Activated CD4-positive, alpha-beta T cell treated with anti-CD3 and anti-CD28 coated beads for 36 hours (primary cell): ENCODE results near the gene MYO9A. TPM values are rescaled to one million over a fixed set of nuclear protein-coding genes. Genes with fewer than 3 reads are reported as not detected.

Experiments
- ATAC-seq: fragments of 200-7000 bp; cut with Tn5 transposase; one replicate; pipeline ENCODE4 v1.10.0; 2021; ENCODE audit warnings: mild to moderate bottlenecking, moderate library complexity
- CTCF ChIA-PET: fragments of 350-600 bp; sonication (Branson Sonifier 250); formaldehyde crosslinking; loops from one replicate; lab custom pipeline; 2021; ENCODE audit warnings: antibody characterized with exemption; lab: Charles Lee
- POLR2A ChIA-PET: fragments of 350-600 bp; sonication (Branson Sonifier 250); formaldehyde crosslinking; loops from one replicate; lab custom pipeline; 2021; ENCODE audit warnings: antibody characterized with exemption, inconsistent platforms; lab: Charles Lee
- DNase-seq: peaks from one replicate; pipeline ENCODE4 v3.0.0-alpha.2; 2020
- H3K27ac Mint-ChIP-seq: one replicate; pipeline ENCODE4 v1.8.0; 2021; ENCODE audit warnings: mixed read lengths
- H3K27me3 Mint-ChIP-seq: one replicate; pipeline ENCODE4 v1.8.0; 2021; ENCODE audit warnings: mixed read lengths
- H3K36me3 Mint-ChIP-seq: one replicate; pipeline ENCODE4 v1.8.0; 2021; ENCODE audit warnings: low read depth, mixed read lengths
- H3K4me1 Mint-ChIP-seq: one replicate; pipeline ENCODE4 v1.8.0; 2021; ENCODE audit warnings: mixed read lengths
- H3K4me3 Mint-ChIP-seq: one replicate; pipeline ENCODE4 v1.8.0; 2021; ENCODE audit warnings: mild to moderate bottlenecking, moderate library complexity, mixed read lengths
- H3K9me3 Mint-ChIP-seq: one replicate; pipeline ENCODE4 v1.8.0; 2021; ENCODE audit warnings: low read depth, mixed read lengths
- intact Hi-C, 2 experiments: fragments of 100-400 bp; cut with DNase I in 1 of 2; cut with micrococcal nuclease in 1 of 2; formaldehyde crosslinking; loops; one replicate each; pipeline versions ENCODE4 v1.14.2 to v1.15.1; 2022 to 2024; cut with DNase I, micrococcal nuclease
- total RNA-seq, 2 experiments: library from RNA; stranded (reverse); gene quantifications; one replicate each; pipeline ENCODE4 v1.2.3, GENCODE V29; 2021

The MYO9A gene
- total RNA-seq, 2 experiments from 2014 or later, result 19.0 to 20.3 TPM

DNA sequence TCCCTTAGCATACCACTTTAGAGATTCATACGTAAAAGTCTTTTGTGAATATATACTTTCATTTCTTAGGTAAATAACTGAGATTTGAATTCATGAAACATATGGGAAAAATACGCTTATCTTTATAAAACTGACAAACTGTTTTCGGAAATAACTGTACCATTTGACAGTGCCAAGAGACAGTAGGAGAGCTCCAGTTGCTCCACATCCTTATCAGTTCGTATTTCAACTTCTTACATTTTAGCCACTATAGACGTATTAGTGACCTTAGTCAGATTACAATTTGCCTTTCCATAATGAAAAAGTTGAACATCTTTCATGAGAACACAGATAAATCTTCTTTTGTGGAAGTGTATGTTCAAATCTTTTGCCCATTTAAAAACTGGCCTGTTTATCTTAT is 174.1 kb downstream of the MYO9A start:
- ATAC-seq (no peak), DNase-seq (no peak)
- no peaks in the 10 kb centered on the region for H3K36me3 Mint-ChIP-seq
- H3K4me3 Mint-ChIP-seq, result no peak overlapping the region
- H3K27me3 Mint-ChIP-seq, result no peaks in the 10 kb centered on the region
- H3K27ac Mint-ChIP-seq, result no peak overlapping the region
- CTCF ChIA-PET, result no interaction called here
- intact Hi-C loops, result no loop called here
- POLR2A ChIA-PET, result no interaction called here
- H3K9me3 Mint-ChIP-seq, result no peaks in the 10 kb centered on the region
- H3K4me1 Mint-ChIP-seq, result no peaks in the 10 kb centered on the region

DNA sequence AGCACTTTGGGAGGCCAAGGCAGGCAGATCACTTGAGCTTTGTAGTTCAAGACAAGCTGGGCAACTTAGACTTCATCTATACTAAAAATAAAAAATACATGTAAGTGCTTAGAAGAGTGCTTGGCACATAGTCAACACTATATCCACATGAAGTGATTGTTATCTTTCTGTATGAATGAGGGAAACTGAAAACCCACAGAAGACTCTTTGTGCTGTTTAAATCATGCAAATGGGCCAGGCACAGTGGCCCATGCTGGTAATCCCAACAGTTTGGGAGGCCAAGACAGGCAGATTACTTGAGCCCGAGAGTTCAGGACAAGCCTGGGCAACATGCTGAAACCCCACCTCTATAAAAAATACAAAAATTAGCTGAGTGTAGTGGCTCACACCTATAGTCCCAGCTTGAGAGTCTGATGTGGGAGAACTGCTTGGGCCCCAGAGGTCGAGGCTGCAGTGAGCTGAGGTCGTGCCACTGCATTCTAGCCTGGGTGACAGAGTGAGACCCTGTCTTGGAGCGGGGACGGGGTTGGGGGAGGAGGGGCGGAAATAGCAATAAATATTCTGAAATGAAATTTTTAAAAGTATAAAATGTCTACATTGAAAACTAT is 177.9 kb downstream of the MYO9A start:
- H3K36me3 Mint-ChIP-seq, result peaks cover 9% of the 10 kb centered on the region
- POLR2A ChIA-PET, result interaction anchor here (0.6 kb wide), 1 partner anchor 20 kb away, joined by 4 read pairs; no protein-coding TSS in a partner anchor
- no peak for ATAC-seq

DNA sequence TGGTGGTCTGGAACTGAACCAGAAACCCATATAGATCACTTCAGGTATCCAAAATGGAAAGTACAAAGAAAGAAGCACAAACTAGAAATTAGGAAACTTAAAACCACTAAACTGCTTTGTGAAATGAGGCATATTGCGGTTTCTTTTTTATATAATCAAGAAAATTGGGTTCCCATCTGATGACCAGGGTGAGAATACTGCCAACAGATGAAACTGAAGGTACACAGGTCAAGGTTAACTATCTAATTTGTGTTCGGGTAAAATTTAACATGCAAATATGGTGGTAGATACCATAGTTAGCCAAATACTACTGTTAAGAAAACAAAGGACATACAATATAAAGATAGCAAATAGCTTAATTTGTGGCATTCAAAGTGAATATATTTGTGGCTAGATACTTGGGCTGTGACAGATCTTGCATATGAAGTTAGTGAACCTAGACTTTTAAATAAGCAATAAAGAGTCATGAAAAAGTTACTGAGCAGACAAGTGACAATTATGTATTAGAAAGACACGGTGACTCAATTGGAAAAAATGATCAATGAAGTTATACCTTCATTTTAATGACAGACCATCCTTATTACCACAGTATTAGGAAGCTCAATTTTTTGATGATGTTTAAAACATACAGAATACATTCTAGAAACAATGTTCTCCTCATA is 180.2 kb downstream of the MYO9A start:
- Mint-ChIP-seq H3K4me3 (no peak overlapping the region), H3K27ac (no peak overlapping the region), H3K36me3 (peaks cover 27% of the 10 kb centered on the region), H3K4me1 (no peaks in the 10 kb centered on the region), H3K9me3 (peaks cover 2% of the 10 kb centered on the region), H3K27me3 (no peaks in the 10 kb centered on the region)
- intact Hi-C loops, result no loop called here
- ATAC-seq, result no peak
- ChIA-PET POLR2A (no interaction called here), CTCF (interaction anchor here (1.2 kb wide), 1 partner anchor 219 kb away, joined by 4 read pairs; no protein-coding TSS in a partner anchor)
- DNase-seq, result no peak

More for the DNA sequence above, 177.9 kb downstream of the MYO9A start:
- intact Hi-C loops, result no loop called here
- no peak for DNase-seq
- Mint-ChIP-seq H3K9me3 (peaks cover 2% of the 10 kb centered on the region), H3K27ac (no peak overlapping the region), H3K4me1 (no peaks in the 10 kb centered on the region), H3K4me3 (no peak overlapping the region), H3K27me3 (no peaks in the 10 kb centered on the region)
- CTCF ChIA-PET, result no interaction called here

DNA sequence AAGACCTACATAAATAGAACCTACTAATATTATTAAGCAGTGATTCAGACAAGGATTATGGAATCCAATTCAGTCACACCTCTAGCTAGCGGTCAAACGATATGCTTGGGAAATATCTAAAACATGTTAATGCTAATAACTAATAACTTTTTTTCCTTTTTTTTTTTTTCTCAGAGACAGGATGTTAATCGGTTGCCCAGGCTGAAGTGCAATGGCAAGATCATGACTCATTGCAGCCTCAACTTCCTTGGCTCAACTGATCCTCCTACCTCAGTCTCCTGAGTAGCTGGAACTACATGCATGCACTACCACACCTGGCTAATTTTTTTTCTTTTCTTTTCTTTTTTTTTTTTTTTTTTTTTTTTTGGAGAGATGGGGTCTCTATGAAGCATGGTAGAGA is 183.5 kb downstream of the MYO9A start:
- Mint-ChIP-seq H3K27me3 (no peaks in the 10 kb centered on the region), H3K27ac (no peak overlapping the region), H3K36me3 (peaks cover 57% of the 10 kb centered on the region), H3K9me3 (peaks cover 17% of the 10 kb centered on the region), H3K4me3 (no peak overlapping the region), H3K4me1 (no peaks in the 10 kb centered on the region)
- ChIA-PET POLR2A (no interaction called here), CTCF (no interaction called here)
- intact Hi-C loops, result no loop called here
- ATAC-seq, result no peak
- DNase-seq, result no peak

DNA sequence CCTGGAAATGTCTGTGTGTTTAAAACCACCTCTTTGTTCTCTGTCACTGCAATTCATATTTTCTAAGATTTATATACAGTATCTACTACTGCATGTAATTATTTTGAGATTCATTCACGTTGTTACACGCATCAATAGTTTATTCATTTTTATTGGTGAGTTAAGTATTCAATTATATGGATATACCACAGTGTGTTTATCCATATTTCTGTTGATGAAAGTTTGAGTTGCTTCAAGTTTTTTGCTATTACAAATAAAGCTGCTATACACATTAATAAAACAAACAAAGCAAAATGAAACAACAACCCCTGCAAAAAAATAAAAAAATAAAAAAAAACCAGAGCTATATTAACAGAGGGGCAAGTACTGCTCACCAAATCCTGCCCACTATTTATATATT is 185.3 kb downstream of the MYO9A start:
- peaks cover 17% of the 10 kb centered on the region for H3K9me3 Mint-ChIP-seq
- ATAC-seq (no peak), DNase-seq (no peak)
- POLR2A ChIA-PET, result no interaction called here
- no peak overlapping the region for H3K4me3 Mint-ChIP-seq
- H3K4me1 Mint-ChIP-seq, result no peaks in the 10 kb centered on the region
- H3K36me3 Mint-ChIP-seq, result peaks cover 57% of the 10 kb centered on the region
- intact Hi-C loops, result no loop called here
- H3K27ac Mint-ChIP-seq, result no peak overlapping the region
- no peaks in the 10 kb centered on the region for H3K27me3 Mint-ChIP-seq
- CTCF ChIA-PET, result interaction anchor here (0.7 kb wide), 1 partner anchor 913 kb away, joined by 3 read pairs; no protein-coding TSS in a partner anchor

DNA sequence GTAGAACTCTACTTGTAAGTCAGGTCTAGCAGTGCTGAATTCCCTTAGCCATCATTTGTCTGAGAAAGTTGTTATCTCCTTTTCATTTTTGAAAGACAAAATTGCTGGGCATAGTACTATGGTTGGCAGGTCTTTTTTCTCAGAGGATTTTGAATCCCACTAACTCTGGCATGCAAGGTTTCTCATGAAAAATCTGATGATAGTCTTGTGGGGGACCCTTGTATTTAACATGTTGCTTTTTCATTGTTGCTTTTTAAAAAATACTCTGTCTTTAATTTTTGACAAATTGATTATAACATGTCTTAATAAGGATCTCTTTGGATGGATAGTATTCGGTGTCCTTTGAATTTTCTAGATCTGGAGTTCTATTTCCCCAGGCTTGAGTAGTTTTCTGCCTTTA is 186.7 kb downstream of the MYO9A start:
- Mint-ChIP-seq H3K36me3 (peaks cover 57% of the 10 kb centered on the region), H3K4me1 (no peaks in the 10 kb centered on the region), H3K27ac (no peak overlapping the region), H3K9me3 (peaks cover 17% of the 10 kb centered on the region), H3K27me3 (no peaks in the 10 kb centered on the region), H3K4me3 (no peak overlapping the region)
- POLR2A ChIA-PET, result no interaction called here
- intact Hi-C loops, result no loop called here
- ATAC-seq (no peak), DNase-seq (no peak)
- CTCF ChIA-PET, result no interaction called here

DNA sequence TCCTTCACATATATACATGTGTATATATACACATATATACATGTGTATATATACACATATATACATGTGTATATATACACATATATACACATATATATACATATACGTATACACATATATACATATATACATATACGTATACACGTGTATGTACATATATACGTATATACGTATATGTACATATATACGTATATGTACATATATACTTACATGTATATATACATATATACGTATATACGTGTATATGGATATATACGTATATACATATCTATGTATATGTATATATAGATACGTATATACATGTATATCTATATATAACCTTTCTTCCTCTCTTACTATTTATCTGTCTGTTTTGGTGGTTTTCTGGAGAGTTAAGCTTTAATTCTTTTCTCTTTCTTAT is 192.8 kb downstream of the MYO9A start:
- H3K9me3 Mint-ChIP-seq, result peaks cover 3% of the 10 kb centered on the region
- POLR2A ChIA-PET, result no interaction called here
- CTCF ChIA-PET, result interaction anchor here (0.6 kb wide), 1 partner anchor 35 kb away, joined by 3 read pairs; no protein-coding TSS in a partner anchor
- H3K27me3 Mint-ChIP-seq, result no peaks in the 10 kb centered on the region
- intact Hi-C loops, result no loop called here
- no peaks in the 10 kb centered on the region for H3K4me1 Mint-ChIP-seq
- no peak overlapping the region for H3K4me3 Mint-ChIP-seq
- no peak for DNase-seq
- H3K36me3 Mint-ChIP-seq, result peaks cover 5% of the 10 kb centered on the region
- H3K27ac Mint-ChIP-seq, result no peak overlapping the region
- ATAC-seq, result no peak

DNA sequence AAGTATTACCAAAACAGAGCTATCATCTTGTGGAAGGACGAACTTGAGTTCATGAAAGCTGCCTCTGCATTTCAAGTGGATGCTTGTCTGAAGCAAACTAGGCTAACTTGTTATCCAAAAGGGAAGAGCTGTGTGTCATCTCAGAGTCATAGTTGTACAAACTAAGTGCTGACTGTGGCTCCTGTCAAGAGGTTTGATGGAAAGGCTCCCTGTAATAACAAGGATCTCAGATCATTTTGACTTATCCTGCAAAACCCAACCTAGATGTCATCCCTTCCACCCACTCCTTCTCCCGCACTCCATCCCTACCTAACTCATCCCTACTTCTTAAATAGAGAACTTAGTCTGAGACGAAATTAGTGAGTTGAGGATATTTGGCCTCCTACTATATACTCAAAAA is 196.8 kb downstream of the MYO9A start:
- no peak for DNase-seq
- Mint-ChIP-seq H3K36me3 (peaks cover 5% of the 10 kb centered on the region), H3K27ac (no peak overlapping the region), H3K27me3 (no peaks in the 10 kb centered on the region), H3K4me3 (no peak overlapping the region), H3K4me1 (no peaks in the 10 kb centered on the region), H3K9me3 (no peaks in the 10 kb centered on the region)
- no peak for ATAC-seq
- intact Hi-C loops, result no loop called here
- ChIA-PET POLR2A (no interaction called here), CTCF (interaction anchor here (0.7 kb wide), 1 partner anchor 49 kb away, joined by 3 read pairs; no protein-coding TSS in a partner anchor)

DNA sequence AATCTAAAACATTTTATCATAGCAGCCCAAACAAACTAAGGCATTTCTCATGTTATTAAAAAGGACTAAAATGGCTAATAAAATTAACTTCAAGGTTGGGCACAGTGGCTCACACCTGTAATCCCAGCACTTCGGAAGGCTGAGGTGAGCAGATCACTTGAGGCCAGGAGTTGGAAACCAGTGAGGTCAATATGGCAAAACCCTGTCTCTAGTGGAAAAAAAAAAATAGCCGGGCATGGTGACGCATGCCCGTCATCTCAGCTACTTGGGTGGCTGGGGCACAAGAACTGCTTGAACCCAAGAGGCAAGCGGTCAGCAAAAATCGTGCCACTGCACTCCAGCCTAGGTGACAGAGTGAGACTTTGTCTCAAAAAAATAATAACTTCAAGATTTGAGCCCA is 197.4 kb downstream of the MYO9A start:
- intact Hi-C loops, result no loop called here
- DNase-seq (no peak), ATAC-seq (no peak)
- H3K9me3 Mint-ChIP-seq, result no peaks in the 10 kb centered on the region
- H3K27me3 Mint-ChIP-seq, result no peaks in the 10 kb centered on the region
- ChIA-PET CTCF (interaction anchor here (0.7 kb wide), 1 partner anchor 170 kb away, joined by 3 read pairs; no protein-coding TSS in a partner anchor), POLR2A (no interaction called here)
- no peaks in the 10 kb centered on the region for H3K4me1 Mint-ChIP-seq
- no peak overlapping the region for H3K27ac Mint-ChIP-seq
- peaks cover 10% of the 10 kb centered on the region for H3K36me3 Mint-ChIP-seq
- no peak overlapping the region for H3K4me3 Mint-ChIP-seq

DNA sequence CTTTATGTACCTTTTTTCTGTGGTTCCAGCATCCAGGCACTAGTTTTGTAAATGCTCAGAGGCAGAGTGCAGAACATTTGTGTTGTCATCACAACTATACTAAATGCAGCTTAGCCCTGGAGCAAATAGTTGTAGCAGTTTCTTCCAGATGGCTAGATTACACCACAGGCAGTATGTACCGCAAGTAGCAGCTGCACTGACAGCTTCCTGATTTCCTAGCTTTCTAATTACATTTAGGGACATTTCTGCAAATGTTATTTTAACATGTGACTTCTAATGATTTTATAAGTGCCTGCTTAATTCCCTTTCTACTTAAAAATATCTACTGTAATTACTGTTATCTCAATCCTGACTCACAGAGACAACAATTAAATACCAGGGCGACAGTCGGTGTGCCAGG is 201.1 kb downstream of the MYO9A start:
- intact Hi-C loops, result no loop called here
- DNase-seq (no peak), ATAC-seq (no peak)
- Mint-ChIP-seq H3K27ac (no peak overlapping the region), H3K9me3 (no peaks in the 10 kb centered on the region), H3K27me3 (no peaks in the 10 kb centered on the region), H3K36me3 (peaks cover 23% of the 10 kb centered on the region), H3K4me3 (no peak overlapping the region), H3K4me1 (no peaks in the 10 kb centered on the region)
- CTCF ChIA-PET, result no interaction called here
- POLR2A ChIA-PET, result no interaction called here

DNA sequence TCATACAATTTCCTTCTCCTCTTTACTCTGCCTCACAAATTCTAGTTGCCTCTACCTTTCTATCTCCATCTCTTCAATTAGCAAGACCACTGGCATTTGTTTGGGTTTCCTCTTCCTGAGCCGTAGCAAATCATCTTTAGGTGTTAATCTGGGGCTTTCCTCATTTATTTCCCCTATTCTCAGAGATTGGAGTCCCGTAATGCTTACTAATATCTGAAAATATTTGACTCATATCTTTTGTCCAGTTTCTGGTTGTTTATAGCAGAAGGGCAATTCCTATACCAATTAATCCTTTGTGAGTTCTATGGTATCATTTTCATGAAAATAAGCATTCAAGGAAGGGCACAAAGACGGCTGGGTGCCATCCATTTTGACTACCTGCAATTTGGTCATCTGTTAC is 203.9 kb downstream of the MYO9A start:
- intact Hi-C loops, result no loop called here
- POLR2A ChIA-PET, result no interaction called here
- no peak overlapping the region for H3K27ac Mint-ChIP-seq
- H3K36me3 Mint-ChIP-seq, result peaks cover 23% of the 10 kb centered on the region
- ATAC-seq (no peak), DNase-seq (no peak)
- H3K4me3 Mint-ChIP-seq, result no peak overlapping the region
- CTCF ChIA-PET, result no interaction called here
- no peaks in the 10 kb centered on the region for H3K4me1 Mint-ChIP-seq
- no peaks in the 10 kb centered on the region for H3K9me3 Mint-ChIP-seq
- H3K27me3 Mint-ChIP-seq, result no peaks in the 10 kb centered on the region

DNA sequence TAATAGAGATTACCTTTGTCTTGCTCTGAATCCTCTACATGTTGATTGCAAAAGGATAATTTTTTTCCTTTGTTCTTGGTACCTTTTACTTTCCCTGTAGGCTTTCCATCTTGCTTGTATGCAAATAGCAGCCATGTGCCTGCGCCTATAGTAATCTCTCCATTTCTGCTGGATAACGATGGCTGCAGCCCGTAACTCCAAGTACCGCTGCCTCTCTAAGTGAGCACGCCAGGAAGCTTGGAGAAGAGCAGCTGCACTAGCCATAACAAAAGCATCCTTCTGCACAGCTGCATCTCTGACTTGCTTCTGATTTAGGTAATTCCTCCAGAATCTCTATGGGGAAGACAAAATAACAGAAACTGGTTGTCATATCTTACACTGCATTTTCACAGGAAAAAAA is 218.3 kb downstream of the MYO9A start:
- no peak for ATAC-seq
- ChIA-PET POLR2A (no interaction called here), CTCF (no interaction called here)
- DNase-seq, result no peak
- intact Hi-C loops, result no loop called here
- Mint-ChIP-seq H3K27me3 (no peaks in the 10 kb centered on the region), H3K36me3 (peaks cover 19% of the 10 kb centered on the region), H3K9me3 (no peaks in the 10 kb centered on the region), H3K4me3 (no peak overlapping the region), H3K4me1 (no peaks in the 10 kb centered on the region), H3K27ac (no peak overlapping the region)
